NCI-H524 treated with DMSO at 0.1 percent for 48 hours (cell line): ENCODE results near the gene QSER1.

Experiments used
- DNase-seq: peaks from one replicate; lab custom pipeline; 2025; lab: John Stamatoyannopoulos, UW

The QSER1 gene

GRCh38 chr11:32890843-32891656 is 1.6 kb upstream of the QSER1 start:
- no peak for DNase-seq

DNA sequence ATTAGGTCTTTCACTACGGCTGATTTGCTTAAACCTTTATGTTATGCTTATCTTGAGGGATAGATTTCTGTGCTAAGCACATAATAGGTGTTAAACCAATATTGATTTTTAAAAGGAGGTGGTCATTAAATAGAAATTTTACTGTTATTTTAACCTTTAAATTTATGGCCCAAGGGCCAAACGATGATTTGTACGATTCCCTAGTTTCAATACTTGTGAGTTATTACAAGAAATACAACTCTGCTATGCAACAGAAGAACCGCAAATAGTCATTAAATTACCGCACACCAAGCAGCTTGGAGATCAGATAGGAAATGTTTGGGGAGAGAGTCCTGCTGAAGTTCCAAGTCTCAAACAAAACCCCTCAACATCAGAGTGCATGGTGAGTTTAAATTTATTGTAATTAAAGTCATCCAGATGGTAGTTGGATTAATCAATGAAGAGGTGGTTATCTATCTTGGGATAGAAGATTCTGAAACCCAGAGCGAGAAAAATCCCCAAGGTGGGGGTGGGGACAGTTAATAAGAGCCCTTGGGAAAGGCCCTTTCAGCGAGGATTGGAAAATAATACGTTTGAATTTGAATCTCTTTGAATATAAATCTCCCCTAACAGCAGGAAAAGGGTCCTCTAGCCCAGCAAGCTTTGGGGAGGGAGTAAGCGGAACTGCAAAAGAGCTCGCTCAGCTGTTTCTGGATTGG is 805 bp upstream of the QSER1 start:
- peak; percentile 38 for DNase-seq

- DNase-seq: no peak
Observed at GRCh38 chr11:32893093-32893342, 407 bp downstream of the QSER1 start.

- DNase-seq: no peak
Observed at GRCh38 chr11:32893343-32894148, 935 bp downstream of the QSER1 start.

DNA sequence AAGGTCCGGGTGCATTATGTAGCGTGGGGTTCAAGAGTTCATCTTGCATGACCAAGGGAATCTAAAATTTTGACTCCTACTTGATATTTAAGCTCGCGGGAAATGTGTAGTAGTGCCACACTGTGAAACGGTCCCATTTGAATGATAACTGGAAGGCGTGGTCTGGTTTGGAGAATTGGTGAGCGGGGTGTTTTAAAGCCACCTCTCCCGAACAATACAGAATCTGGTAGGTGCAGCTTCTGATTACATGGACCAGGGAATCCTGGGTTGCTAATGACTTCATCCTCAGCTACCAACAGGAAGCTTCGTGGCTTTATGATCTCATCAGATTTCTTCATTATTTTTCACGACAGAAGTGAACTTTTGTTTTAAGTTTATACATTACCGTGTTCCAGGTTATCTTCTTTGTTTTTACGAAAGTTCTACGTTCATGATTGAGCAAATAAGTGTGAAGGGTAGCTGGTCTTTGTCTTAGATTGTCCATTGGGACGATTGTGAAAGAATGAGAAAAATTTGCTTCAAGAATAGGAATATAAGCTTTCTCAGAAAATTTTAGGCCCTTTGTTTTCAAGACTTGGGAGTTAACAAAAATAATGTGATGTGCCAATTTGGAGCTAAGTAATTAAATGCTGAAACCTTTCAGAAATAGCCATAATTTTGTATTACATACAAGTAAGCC is 1.7 kb downstream of the QSER1 start:
- peak; percentile 50 for DNase-seq

GRCh38 chr11:32894921-32895320 is 2.3 kb downstream of the QSER1 start:
- no peak for DNase-seq

GRCh38 chr11:32895471-32895870 is 2.9 kb downstream of the QSER1 start:
- peak; percentile 64 for DNase-seq

DNA sequence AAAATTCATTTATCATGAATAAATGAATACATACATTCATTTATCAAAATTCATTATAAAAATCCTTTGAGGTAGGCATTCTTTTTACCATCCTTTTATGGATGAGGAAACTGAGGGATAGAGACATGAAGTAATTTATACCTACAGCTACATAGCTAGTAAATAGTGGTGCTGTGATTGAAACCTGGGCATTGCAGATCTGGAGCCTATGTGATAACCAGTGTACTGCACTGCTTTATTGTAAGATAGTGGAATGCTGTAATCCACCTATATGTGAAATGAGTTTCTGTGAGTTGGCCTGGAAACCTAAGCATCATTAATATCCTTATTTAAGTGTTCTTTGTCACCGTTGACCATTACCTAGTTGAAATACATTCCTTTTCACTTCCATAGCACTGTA is 4.5 kb downstream of the QSER1 start:
- DNase-seq: no peak

DNA sequence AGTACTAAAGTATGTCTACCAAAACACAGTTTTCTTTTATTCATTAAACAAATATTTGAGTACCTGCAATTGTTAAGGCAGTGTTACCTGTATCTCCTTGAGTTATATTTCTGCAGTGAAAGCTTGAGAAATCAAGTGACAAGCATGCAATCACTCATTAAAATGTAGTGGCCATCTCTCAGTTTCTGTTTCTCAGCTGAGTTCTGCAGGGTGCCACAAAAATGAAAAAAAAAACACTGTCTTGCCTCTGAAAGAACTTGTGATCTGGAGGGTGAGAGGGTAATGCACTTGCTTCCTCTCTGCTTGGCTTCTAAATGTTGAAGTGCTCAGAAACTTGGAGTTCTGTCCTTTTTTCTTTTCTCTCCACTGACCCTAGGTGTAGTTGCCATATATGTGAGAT is 6.8 kb downstream of the QSER1 start:
- DNase-seq: no peak

- no peak for DNase-seq
Observed at GRCh38 chr11:32902089-32902665, 9.6 kb downstream of the QSER1 start.

- DNase-seq: no peak
Observed at GRCh38 chr11:32905028-32905667, 12.5 kb downstream of the QSER1 start.

DNA sequence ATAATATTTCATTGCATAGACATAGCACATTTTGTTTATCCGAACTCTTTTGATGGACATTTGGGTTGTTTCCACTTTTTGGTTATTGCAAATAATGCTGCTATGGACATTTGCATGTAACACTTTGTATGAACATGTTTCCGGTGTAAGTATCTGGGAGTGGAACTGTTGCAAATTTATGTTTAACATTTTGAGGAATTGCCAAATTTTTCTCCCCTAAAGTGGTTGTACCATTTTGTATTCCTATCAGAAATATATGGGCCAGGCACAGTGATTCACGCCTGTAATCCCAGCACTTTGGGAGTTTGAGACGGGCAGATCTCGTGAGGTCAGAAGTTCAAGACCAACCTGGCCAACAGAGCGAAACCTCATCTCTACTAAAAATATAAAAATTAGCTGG is 16.0 kb downstream of the QSER1 start:
- DNase-seq: no peak

GRCh38 chr11:32911413-32911812 is 18.8 kb downstream of the QSER1 start:
- DNase-seq: no peak

GRCh38 chr11:32913445-32913844 is 20.8 kb downstream of the QSER1 start:
- DNase-seq: no peak

- no peak for DNase-seq
Observed at GRCh38 chr11:32916361-32916760, 23.8 kb downstream of the QSER1 start.

- no peak for DNase-seq
Observed at GRCh38 chr11:32916994-32917393, 24.4 kb downstream of the QSER1 start.

- DNase-seq: no peak
Observed at GRCh38 chr11:32918427-32918826, 25.8 kb downstream of the QSER1 start.

DNA sequence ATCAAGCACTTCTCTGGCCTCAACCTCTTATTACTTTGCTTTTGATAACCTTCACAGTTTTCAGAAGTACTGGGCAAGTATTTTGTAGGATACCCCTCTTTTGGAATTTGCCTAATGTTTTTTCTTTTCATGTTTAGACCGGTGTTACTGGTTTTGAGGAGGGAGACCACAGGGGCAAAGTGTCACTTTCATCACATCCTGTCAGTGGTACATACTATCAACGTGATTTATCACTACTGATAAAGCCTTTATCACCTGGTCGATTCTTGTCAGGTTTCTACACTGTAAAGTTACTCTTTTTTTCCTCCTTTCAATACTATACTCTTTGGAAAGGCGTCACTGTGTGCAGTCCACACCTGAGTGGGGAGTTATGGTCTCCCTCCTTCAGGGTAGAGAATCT is 26.7 kb downstream of the QSER1 start:
- DNase-seq: no peak

DNA sequence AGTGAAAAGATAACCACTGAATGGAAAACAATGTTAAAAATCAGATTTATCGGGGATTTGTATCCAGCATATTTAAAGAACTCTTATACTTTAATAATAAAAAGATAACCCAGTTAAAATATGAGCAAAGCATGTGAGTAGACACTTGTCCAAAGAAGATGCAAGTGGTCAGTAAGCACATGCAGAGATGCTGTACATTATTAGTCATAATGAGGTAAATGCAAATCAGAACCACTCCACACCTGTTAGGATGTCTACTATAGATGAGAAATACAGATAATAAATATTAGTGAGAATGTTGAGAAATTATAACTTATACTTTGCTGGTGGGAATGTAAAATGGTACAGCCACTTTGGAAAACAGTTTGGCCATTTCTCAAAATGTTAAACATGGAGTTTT is 28.0 kb downstream of the QSER1 start:
- no peak for DNase-seq

GRCh38 chr11:32921204-32921603 is 28.6 kb downstream of the QSER1 start:
- no peak for DNase-seq

- no peak for DNase-seq
Observed at GRCh38 chr11:32931606-32932005, 39.0 kb downstream of the QSER1 start.

DNA sequence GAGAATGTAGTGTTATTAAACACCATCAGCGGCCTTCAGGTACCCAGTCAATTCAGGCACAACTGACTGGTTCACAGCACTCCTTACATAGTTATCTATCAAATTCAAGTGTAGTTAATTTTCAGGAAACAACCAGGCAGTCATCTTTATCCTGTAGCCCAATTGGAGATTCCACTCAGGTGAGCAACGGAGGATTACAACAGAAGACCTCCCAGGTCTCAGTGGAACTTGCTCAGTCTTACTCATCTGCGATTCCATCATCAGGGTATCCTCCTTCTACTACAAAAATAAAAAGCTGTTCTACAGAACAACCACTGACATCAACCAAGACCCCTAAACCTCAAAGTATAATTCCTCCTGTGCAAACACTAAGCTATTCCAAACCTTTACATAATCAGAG is 39.6 kb downstream of the QSER1 start:
- no peak for DNase-seq
